OCI-M2 (cell line): Measurements from ENCODE around the gene CRCP.
"Not testable (repeated sequence)": the region's sequence is repeated elsewhere in the genome, so short reads cannot be mapped to it uniquely, and the experiment has no call there.

Experiments
- DNase-seq: peaks from one replicate; lab custom pipeline; 2025; ENCODE audit not compliant: unreplicated experiment; lab: John Stamatoyannopoulos, UW

CRCP gene

GRCh38 chr7:66152371-66153191 is 37.9 kb downstream of the CRCP start:
- no peak for DNase-seq

- DNase-seq: no peak
These were observed 39.0 kb downstream of the CRCP start for GRCh38 chr7:66153691-66154090.

DNA sequence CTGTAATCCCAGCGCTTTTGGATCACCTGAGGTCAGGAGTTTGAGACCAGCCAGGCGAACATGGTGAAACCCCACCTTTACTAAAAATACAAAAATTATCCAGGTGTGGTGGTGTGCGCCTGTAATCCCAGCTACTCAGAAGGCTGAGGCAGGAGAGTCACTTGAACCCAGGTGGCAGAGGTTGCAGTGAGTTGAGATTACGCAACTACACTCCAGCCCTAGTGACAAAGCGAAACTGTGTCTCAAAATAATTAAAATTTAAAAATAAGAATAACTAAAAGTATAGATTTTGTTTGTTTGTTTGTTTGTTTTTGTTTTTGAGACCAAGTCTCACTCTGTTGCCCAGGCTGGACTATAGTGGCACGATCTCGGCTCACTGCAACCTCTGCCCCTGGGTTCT is 41.4 kb downstream of the CRCP start:
- not testable (repeated sequence) for DNase-seq

DNA sequence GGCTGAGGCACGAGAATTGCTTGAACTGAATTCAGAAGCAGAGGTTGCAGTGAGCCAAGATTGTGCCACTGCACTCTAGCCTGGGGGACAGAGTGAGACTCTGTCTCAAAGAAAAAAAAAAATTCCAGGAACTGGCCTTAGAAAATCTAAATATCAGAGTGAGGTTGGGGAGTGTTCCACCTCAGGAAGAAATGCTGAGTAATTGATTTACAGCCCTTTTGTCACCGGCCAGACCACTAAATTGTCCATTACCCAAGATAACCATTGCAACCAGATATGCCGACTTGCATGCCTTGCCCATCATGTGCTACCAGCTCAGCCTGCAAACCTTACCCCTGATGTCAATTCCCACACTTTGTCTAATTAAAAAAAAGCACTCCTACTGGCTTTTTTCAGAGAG is 42.4 kb downstream of the CRCP start:
- no peak for DNase-seq

DNA sequence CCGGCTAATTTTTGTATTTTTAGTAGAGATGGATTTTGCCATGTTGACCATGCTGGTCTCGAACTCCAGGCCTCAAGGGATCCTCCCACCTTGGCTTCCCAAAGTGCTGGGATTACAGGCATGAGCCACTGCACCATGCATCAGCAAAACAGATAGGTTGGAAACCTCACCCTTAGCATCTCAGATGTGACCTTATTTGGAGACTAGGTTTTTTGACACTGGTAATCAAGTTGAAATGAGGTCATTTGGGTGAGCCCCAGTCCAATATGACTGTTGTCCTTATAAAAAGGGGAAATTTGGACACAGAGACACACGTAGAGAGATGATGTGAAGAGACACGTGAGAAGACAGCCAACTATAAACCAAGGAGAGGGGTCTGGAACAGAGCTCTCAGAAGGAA is 48.0 kb downstream of the CRCP start:
- DNase-seq: no peak

GRCh38 chr7:66163186-66163610 is 48.6 kb downstream of the CRCP start:
- no peak for DNase-seq

DNA sequence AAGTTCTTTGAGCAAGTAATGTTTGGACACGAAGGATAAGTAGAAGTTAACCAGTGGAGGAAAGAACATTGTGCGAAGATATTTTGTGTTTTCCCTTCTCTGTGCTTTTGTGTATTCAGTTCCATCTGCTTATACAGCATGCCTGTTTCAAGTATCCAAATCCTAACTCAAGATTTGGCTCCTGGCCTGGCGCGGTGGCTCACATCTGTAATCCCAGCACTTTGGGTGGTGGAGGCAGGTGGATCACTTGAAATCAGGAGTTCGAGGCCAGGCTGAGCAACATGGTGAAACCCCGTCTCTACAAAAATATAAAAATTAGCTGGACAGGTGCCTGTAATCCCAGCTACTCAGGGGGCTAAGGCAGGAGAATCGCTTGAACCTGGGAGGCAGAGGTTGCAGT is 49.7 kb downstream of the CRCP start:
- no peak for DNase-seq

DNA sequence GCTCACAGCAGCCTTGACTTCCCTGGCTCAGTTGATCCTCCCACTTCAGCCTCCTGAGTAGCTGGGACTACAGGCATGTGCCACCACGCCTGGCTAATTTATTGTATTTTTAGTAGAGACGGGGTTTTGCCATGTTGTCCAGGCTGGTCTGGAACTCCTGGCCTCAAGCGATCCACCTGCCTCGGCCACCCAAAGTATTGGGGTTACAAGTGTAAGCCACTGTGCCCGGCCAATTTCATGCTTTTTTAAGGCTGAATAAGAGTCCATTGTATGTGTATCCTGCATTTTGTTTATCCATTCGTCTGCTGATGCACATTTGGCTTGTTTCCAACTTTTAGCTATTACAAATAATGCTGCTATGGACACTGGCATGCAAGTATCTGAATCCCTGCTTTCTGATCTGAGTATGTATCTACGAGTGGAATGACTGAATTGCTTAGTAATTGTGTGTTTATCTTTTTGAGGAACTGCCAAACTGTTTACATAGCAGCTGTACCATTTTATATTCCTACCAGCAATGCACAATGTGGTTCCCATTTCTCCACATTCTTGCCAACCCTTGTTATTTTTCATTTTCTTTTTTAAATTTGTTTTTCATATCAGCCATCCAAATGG is 53.2 kb downstream of the CRCP start:
- DNase-seq: no peak

- no peak for DNase-seq
These were observed 55.0 kb downstream of the CRCP start for GRCh38 chr7:66169616-66170015.

DNA sequence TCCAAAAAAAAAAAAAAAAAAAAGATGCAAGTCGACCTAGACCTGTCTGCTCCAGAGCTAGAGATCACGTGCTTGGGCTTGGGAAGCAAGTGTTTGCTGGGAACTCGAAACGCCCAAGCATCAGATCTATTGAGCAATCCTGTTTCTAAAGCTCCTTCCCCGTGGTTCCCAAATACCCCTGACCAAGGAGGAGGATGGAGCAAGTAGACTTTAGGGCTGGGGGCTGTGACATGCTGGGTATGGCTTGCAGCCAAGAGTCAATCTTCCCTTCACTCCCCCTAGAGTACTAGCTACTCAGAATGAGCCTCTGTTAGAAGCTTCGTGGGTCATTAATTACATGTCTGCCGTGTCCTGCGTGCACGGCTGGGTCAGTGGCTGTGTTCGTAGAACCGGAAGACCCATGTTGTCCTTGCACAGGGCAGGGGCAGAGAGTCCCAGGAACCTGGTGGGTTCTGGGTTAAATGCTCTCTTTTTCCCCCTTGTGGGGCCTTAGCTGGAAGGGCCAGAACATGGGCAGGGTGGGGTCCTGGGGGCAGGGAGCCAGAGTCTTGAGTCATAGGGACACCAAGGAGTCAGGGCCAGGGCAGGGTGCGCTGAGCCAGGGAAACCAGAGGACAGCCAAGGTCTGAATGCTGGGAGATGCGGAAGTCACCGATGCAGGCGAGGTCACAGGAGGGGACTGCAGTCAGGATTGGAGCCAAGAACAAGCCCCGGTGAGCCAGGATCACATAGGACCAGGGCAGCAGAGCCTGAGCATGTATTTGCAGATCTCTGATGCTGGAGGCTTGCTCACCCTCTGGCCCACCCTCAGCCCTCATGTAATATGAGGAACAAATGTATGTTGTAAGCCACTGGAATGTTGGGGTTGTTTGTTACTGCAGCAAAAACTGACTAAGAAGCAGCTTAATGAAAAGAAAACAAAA is 55.9 kb downstream of the CRCP start:
- DNase-seq: no peak

DNA sequence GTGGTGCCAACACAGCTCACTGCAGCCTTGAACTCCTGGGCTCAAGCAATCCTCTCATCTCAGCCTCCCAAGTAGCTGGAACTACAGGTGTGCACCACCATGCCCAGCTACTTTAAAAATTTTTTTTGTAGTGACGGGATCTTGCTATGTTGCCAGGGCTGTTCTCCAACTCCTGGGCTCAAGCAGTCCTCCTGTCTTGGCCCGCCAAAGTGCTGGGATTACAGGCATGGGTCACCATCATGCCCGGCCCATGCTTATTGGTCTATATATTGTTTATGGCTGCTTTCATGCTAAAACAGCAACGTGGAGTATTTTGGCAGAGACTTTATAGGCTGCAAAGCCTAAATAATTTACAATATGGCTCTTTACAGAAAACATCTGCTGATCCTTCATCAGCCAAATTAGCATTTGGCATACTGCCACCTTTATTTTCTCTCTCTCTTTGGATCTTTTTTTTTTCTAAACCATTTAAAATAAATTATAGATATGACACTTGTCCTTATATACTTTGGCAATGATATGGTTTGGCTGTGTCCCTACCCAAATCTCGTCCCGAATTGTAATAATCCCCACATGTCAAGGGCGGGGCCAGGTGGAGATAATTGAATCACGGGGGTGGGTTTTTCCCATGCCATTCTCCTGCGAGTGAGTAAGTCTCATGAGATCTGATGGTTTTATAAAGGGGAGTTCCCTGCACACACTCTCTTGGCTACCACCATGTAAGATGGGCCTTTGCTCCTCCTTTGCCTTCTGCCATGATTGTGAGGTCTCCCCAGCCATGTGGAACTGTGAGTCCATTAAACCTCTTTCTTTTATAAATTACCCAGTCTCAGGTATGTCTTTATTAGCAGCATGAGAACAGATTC is 58.1 kb downstream of the CRCP start:
- DNase-seq: not testable (repeated sequence)

DNA sequence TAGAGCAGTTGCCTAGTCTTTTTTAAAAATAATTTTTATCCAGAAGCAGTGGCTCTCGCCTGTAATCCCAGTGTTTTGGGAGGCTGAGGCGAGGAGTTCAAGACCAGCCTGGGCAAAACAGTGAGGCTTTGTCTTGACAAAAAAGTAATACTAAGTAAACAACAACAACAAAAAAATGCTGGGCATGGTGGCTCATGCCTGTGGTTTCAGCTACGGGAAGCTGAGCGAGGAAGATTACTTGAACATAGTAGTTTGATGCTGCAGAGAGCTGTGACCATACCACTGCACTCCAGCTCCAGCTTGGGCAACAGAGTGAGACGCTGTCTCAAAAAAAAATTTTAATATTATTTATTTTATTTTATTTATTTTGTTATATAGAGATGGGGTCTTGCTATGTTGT is 59.2 kb downstream of the CRCP start:
- DNase-seq: no peak

DNA sequence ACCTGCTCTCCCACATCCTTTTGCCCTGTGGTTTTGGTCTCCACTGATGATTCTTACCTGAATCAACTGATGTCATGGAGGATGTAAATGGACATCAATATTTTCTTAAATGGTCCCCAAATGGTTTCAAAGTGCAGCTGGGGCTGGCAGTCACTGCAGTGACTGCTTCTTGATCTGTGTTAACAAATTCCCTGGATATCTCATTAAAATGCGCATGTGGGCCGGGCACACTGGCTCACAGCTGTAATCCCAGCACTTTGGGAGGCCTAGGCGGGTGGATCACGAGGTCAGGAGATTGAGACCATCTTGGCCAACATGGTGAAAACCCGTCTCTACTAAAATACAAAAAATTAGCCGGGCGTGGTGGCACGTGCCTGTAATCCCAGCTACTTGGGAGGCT is 60.4 kb downstream of the CRCP start:
- DNase-seq: not testable (repeated sequence)

DNA sequence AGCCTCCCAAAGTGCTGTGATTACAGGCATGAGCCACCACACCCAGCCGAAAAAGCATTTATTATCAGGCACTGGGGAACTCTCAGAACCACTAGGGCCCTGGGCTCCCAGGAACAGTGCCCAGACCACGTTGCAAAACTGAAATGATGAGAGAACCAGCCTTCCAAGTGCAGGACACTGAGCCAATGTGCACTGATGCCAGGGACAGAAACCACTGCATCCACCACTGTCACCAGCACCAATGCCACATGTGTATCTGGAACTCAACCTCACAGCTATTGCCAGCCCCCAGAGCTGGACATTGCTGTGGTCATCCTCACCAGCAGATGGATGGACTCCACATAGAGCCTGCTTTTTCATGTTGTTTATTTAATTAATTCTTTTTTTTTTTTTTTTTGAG is 62.3 kb downstream of the CRCP start:
- DNase-seq: no peak

DNA sequence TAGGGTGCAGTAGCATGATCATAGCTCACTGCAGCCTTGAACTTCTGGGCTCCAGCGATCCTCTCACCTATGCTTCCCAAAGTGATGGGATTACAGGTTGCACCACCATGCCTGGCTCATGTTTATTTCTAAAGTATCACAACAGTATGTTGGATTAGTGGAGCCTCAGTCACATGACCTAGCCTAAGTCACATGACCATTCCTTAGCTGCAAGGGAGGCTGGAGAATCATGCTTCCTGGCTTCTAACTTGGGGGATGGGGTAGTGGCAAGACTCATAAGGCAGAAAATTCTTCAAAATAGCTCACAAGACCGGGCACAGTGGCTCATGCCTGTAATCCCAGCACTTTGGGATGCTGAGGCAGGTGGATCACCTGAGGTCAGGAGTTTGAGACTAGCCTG is 63.6 kb downstream of the CRCP start:
- no peak for DNase-seq

DNA sequence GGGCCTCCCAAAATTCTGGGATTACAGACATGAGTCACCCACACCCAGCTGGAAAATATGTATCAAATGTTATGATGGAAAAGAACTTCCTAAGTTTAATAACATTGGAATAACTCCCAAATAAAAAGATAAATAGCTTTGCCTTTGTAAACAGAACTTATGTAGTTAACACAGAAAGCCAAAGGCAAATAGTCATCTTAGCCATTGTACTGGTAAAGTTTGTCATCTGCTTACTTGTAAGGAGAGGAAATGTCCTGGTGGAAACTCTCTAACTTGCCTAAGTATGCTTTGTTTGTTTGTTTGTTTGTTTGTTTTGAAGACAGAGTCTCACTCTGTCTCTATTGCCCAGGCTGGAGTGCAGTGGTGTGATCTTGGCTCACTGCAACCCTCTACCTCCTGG is 66.7 kb downstream of the CRCP start:
- DNase-seq: no peak

DNA sequence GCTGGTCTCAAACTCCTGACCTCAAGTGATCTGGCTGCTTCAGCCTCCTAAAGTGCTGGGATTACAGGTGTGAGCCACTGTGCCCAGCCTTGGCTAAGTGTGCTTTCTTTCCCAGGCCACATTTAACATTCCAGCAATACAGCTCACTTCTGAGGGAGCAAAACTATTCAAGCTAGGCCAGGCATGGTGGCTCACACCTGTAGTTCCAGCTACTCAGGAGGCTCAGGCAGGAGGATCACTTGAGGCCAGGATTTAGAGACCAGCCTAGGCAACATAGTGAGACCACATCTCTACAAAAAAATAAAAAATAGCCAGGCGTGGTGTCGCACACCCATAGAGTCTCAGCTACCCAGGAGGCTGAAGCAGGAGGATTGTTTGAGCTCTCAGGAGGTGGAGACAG is 67.2 kb downstream of the CRCP start:
- DNase-seq: no peak

GRCh38 chr7:66182920-66183319 is 68.3 kb downstream of the CRCP start:
- DNase-seq: no peak

GRCh38 chr7:66183700-66184099 is 69.1 kb downstream of the CRCP start:
- no peak for DNase-seq

DNA sequence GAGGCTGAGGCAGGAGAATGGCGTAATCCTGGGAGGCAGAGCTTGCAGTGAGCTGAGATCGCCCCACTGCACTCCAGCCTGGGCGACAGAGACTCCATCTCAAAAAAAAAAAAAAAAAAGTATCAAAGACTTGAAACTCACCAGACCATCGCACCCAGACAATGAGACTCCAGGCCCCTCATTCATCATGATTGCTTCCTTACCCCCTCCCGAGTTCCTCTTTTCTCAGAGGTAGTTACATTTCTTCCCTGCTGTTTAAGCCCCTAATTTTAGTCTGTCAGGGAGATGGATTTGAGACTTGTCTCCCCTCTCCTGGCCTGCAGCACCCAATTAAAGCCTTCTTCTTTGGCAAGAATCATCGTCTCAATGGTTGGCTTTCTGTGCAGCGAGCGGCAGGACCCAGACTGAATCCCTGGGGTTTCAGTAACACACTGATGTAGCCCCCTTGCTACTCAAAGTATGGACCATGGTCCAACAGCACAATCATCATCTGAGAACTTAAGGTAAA is 71.1 kb downstream of the CRCP start:
- no peak for DNase-seq

- DNase-seq: no peak
These were observed 72.3 kb downstream of the CRCP start for GRCh38 chr7:66186991-66187390.
